T-helper 2 cell treated with Interferon-gamma antibody and Interleukin-4, amounts not matched to agents 100 ng/mL and 5 ng/mL, for 36 hours (primary cell): Measurements from ENCODE around the gene UPP2. TPM values are rescaled to one million over a fixed set of nuclear protein-coding genes. Genes with fewer than 3 reads are reported as not detected.

Source experiments
- intact Hi-C: fragments of 100-400 bp; cut with micrococcal nuclease; formaldehyde crosslinking; loops from one replicate; pipeline ENCODE4 v1.15.1; 2023
- total RNA-seq: library from RNA; stranded (reverse); gene quantifications from 2 replicates; pipeline ENCODE4 v1.2.3, GENCODE V29; 2022

Gene UPP2
- total RNA-seq, result not detected in 2 replicates

- intact Hi-C loops, result no loop called here
Measured at GRCh38 chr2:158101384-158101926, at the start of gene UPP2. UPP2 (plus strand) TSS chr2:158101876; CDS start chr2:158102064, 188 bp downstream.

- intact Hi-C loops, result no loop called here
Measured at GRCh38 chr2:158052761-158053160, 48.9 kb upstream of the UPP2 start.

- intact Hi-C loops, result no loop called here
Measured at GRCh38 chr2:158056875-158057274, 44.8 kb upstream of the UPP2 start.

- intact Hi-C loops, result no loop called here
Measured at GRCh38 chr2:158060160-158060834, 41.4 kb upstream of the UPP2 start.

- intact Hi-C loops, result no loop called here
Measured at GRCh38 chr2:158060835-158061435, 40.7 kb upstream of the UPP2 start.

- intact Hi-C loops, result no loop called here
Measured at GRCh38 chr2:158061763-158062162, 39.9 kb upstream of the UPP2 start.

- intact Hi-C loops, result no loop called here
Measured at GRCh38 chr2:158066046-158066713, 35.5 kb upstream of the UPP2 start.

GRCh38 chr2:158071018-158071417 lies 30.7 kb upstream of the UPP2 start:
- intact Hi-C loops, result no loop called here

- intact Hi-C loops, result no loop called here
Measured at GRCh38 chr2:158072361-158072760, 29.3 kb upstream of the UPP2 start.

GRCh38 chr2:158079672-158080071 lies 22.0 kb upstream of the UPP2 start:
- intact Hi-C loops, result no loop called here

- intact Hi-C loops, result no loop called here
Measured at GRCh38 chr2:158088093-158088492, 13.6 kb upstream of the UPP2 start.

- intact Hi-C loops, result no loop called here
Measured at GRCh38 chr2:158089322-158089721, 12.4 kb upstream of the UPP2 start.

- intact Hi-C loops, result no loop called here
Measured at GRCh38 chr2:158091647-158092046, 10.0 kb upstream of the UPP2 start.

GRCh38 chr2:158094487-158095092 lies 7.1 kb upstream of the UPP2 start:
- intact Hi-C loops, result no loop called here

GRCh38 chr2:158095269-158095668 lies 6.4 kb upstream of the UPP2 start:
- intact Hi-C loops, result no loop called here

- intact Hi-C loops, result no loop called here
Measured at GRCh38 chr2:158095912-158096311, 5.8 kb upstream of the UPP2 start.

- intact Hi-C loops, result no loop called here
Measured at GRCh38 chr2:158097481-158097880, 4.2 kb upstream of the UPP2 start.

- intact Hi-C loops, result no loop called here
Measured at GRCh38 chr2:158098178-158098577, 3.5 kb upstream of the UPP2 start.

GRCh38 chr2:158099716-158100115 lies 2.0 kb upstream of the UPP2 start:
- intact Hi-C loops, result no loop called here

GRCh38 chr2:158100411-158100810 lies 1.3 kb upstream of the UPP2 start:
- intact Hi-C loops, result no loop called here

GRCh38 chr2:158102446-158102845 lies 770 bp downstream of the UPP2 start:
- intact Hi-C loops, result no loop called here

GRCh38 chr2:158103411-158104012 lies 1.8 kb downstream of the UPP2 start:
- intact Hi-C loops, result no loop called here
